NCI-H2196 treated with DMSO at 0.1 percent for 48 hours (cell line): ENCODE data around the gene FBLIM1.
A peak's percentile ranks its signal among the peaks of the same experiment; 100 is the strongest.
"Not testable (repeated sequence)": the region's sequence is repeated elsewhere in the genome, so short reads cannot be mapped to it uniquely, and the experiment has no call there.

ENCODE experiments used
- DNase-seq: peaks from one replicate; lab custom pipeline; 2025; ENCODE audit not compliant: unreplicated experiment; lab: John Stamatoyannopoulos, UW

FBLIM1 gene

DNA sequence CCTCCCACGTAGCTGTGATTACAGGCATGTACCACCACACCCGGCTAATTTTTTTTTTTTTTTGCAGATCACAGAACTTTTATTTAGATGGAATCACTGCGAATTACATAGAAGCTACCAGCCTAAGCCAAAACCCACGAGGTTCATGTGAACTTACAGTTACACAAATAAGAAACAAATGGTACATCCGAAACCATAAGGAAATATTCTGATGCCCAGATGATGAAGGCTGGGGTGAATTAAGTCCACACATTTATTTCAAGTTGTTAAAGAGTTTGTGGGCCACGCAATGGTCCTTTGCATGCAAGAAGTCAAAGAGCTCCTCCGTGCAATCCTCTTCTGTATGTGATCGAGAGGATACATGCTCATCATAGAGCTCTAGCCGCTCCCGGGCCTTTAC is 48.5 kb downstream of the FBLIM1 start:
- DNase-seq = no peak

DNA sequence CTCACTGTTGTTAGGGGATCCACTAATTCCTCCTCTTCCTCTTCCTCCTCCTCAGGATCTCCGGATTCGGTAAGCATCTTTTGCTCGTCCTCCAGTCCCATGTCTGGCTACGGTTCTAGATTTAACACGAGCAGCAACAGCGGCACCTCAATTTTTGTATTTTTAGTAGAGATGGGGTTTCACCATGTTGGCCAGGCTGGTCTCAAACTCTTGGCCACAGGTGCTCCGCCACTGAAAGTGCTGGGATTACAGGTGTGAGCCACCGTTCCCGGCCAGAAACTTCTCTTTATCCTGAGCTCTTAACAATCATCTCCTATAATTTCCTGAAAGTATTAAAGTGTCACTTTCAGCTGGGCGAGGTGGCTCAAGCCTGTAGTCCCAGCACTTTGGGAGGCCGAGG is 49.0 kb downstream of the FBLIM1 start, which contains the start of gene UQCRHL:
UQCRHL (minus strand) TSS at position 101 of the 400 bp plus-strand sequence; CDS start at position 101, 0 bp downstream.
- not testable (repeated sequence) for DNase-seq

DNA sequence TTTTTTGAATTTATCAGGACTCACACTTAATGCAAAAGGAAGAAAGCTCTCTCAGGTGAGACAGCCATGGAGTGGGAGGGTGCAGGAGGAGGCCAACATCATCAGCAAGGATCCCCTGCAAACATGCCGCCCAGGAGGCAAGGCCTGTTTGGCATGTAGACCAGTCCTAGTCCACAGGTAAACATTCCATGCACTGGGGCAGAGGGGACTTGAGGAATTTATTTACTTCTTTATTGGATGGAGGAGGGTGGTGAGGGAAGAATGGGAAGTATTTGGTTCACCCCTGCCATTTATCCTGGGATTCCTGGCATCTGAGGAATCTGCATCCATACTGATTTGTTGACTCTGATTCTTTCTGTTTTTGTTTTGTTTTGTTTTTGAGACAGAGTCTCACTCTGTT is 50.4 kb downstream of the FBLIM1 start:
- no peak for DNase-seq

DNA sequence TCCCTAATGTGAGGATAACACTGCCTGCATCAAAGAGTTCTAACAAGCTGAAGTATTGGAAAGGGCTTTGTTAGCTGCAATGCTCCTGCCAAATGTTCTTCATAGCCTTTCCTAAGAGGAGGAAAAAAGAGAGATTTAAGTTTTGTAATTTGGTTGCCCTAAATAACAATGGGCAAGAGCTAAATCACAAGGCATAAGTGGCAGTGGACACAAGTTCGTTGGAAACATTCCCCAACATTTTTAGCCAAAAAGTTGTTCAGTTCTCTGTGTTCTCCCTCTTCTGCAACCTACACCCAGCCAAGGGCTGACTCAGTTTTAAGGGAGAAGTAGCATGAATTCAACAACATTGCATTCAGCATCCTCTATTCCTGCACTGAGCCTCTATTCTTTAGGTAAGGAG is 51.5 kb downstream of the FBLIM1 start:
- no peak for DNase-seq

DNA sequence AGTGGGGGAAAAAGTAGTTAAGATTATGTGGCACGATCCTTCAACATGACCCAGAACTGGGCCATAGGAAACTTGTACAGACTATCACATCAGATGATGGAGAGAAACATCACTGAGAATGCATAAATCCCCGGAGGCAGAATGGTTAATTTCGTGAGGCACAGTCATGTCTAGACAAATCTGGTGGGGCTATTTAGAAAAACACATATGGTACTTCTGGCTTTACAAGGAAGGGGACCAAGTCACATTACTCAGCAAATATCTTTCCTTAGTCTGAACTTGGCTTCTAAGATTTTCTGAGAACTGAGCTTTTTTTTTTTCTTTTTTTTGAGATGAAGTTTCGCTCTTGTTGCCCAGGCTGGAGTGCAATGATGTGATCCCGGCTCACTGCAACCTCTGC is 58.1 kb downstream of the FBLIM1 start:
- DNase-seq = no peak

DNA sequence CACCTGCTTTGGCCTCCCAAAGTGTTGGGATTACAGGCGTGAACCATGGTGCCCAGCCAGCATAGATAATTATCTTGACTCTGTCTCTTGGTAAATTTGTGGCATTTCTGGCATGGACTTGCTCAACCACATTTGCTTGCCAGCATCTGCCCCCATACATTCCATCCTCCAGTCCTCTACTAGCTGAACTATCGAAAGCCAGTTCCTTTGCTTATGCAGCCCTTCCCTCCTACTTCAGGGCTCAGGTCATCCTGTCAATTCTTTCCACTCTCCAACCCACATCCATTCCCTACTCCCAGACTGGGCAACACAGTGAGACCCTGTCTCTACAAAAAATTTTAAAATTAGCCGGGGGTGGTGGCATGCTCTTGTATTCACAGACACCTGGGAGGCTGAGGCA is 61.9 kb downstream of the FBLIM1 start:
- DNase-seq = no peak

GRCh38 chr1:15825800-15826199 is 67.2 kb downstream of the FBLIM1 start:
- no peak for DNase-seq

GRCh38 chr1:15826810-15827507 is 68.4 kb downstream of the FBLIM1 start:
- DNase-seq = no peak

GRCh38 chr1:15827567-15827966 is 69.0 kb downstream of the FBLIM1 start:
- not testable (repeated sequence) for DNase-seq

- not testable (repeated sequence) for DNase-seq
Observed at GRCh38 chr1:15828931-15829330, 70.3 kb downstream of the FBLIM1 start.

DNA sequence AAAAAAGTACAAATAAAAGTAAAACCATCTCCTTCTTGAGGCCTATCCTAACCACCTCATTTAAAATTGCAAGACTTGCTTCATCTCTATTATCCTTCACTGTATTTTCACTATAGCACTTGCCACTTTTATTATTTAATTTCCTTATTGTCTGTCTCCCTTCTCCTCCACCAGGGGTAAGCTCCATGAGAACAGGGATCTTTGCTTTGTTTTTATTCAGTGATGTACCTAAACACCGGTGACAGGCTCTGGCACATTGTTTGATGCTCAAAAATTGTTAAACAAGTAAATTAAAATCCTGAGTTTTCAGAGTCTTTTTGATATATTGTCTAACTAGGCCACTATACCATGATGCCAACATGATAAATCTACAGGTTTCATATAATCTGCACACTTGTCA is 71.7 kb downstream of the FBLIM1 start:
- DNase-seq = no peak

GRCh38 chr1:15833069-15833679 is 74.6 kb downstream of the FBLIM1 start:
- peak; percentile 65 for DNase-seq

GRCh38 chr1:15833842-15834405 is 75.3 kb downstream of the FBLIM1 start:
- DNase-seq = no peak

GRCh38 chr1:15834406-15835204 is 76.0 kb downstream of the FBLIM1 start:
- peak; percentile 90 for DNase-seq

DNA sequence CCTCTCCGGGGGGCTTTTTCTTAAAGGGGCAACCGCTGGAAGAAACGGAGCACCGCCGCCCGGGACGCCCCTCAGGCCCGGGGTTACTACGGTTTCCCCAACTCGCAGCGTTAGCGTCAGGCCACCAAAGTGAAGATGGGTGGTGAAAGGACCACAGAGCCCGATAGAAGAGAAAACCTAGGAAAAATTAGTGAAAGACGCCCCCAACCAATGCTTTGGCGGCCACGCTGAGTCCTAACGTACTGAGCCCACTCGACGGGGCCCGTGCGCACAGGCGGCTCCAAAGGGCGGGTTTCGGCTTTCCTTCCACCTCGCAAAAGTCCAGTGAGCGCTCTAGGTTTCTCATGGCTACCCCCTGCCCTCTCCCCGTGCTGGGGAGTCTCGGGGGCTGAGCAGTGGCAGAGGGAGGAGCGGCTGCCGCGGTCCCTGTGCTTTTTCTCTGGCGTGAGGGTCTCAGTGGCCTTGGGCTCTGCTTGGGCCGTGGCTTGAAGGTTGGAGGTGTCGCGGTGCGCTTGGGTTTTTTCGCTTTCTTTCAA is 76.7 kb downstream of the FBLIM1 start:
- DNase-seq = no peak

GRCh38 chr1:15835741-15836510 is 77.3 kb downstream of the FBLIM1 start:
- DNase-seq = peak; percentile 98
